ENCODE results near the gene RIMKLA. TPM values are rescaled to one million over a fixed set of nuclear protein-coding genes. Genes with fewer than 3 reads are reported as not detected.
A peak's percentile ranks its signal among the peaks of the same experiment; 100 is the strongest.

The RIMKLA gene
- total and polyA plus RNA-seq, 2 of the 13 experiments (the other 11 are each of a cell fraction or from before 2014, with no cell fraction given), result 2.5 to 3.8 TPM

DNA sequence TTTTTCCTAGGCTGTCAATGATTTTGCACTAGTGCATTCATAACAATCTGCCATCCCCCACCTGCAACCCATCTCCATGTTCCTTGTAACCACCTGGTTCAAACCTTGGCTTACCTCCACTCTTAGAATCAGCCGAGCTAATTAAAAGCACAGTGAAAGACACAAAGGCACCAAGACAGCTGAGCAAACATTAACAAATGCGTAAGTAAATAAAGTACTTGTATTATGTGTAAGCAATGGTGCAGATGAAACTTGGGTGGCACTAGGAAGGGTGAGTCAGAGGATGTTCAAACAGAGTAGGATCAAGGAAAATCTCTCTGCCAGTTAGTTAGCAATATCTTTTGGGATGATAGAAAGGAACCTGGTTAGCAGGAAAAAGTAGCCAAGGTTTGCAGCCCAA, 40.5 kb upstream of the RIMKLA start (continued):
- TF ChIP-seq ZBTB20 (CRISPR knock-in tag; IDR thresholded peaks at IDR 0.05; ENCODE audit: borderline replicate concordance, low read depth), result peak; percentile 54; the same call in 1 of the 2 replicates
- peak; percentile 52; the same call in 1 of the 2 replicates for TF ChIP-seq PHF21A (CRISPR knock-in tag; IDR thresholded peaks at IDR 0.05)
- TF ChIP-seq FOSL1 (CRISPR knock-in tag; IDR thresholded peaks at IDR 0.05; ENCODE audit: borderline replicate concordance), result peak; percentile 81
- TF ChIP-seq NFKBIZ (CRISPR knock-in tag; IDR thresholded peaks at IDR 0.05), result 0 out of 2 replicates have a peak, but pooled peaks have one; percentile 37
- peak; percentile 87; the same call in 1 of the 2 replicates for TF ChIP-seq TBX3 (IDR thresholded peaks at IDR 0.05; ENCODE audit: borderline replicate concordance)
- TF ChIP-seq JUN (CRISPR knock-in tag; IDR thresholded peaks at IDR 0.05), result peak; percentile 71; the same call in 1 of the 2 replicates
- TF ChIP-seq FOXK1 (CRISPR knock-in tag; IDR thresholded peaks at IDR 0.05; ENCODE audit: borderline replicate concordance, low read depth), result peak; percentile 66; the same call in 1 of the 2 replicates
- peak in 1 of 2 experiments; percentile 81; a peak in 2 of 4 replicates for TF ChIP-seq EP300 (IDR thresholded peaks at IDR 0.05; ENCODE audit: low read depth in 2 of 2, low read length in 2 of 2)
- peak; percentile 69; the same call in 1 of the 2 replicates for TF ChIP-seq EP300 (CRISPR knock-in tag; IDR thresholded peaks at IDR 0.05; ENCODE audit: borderline replicate concordance)
- TF ChIP-seq SIN3A (IDR thresholded peaks at IDR 0.05; ENCODE audit: borderline replicate concordance, low read depth, low read length), result no peak
- TF ChIP-seq, protein P1, sequence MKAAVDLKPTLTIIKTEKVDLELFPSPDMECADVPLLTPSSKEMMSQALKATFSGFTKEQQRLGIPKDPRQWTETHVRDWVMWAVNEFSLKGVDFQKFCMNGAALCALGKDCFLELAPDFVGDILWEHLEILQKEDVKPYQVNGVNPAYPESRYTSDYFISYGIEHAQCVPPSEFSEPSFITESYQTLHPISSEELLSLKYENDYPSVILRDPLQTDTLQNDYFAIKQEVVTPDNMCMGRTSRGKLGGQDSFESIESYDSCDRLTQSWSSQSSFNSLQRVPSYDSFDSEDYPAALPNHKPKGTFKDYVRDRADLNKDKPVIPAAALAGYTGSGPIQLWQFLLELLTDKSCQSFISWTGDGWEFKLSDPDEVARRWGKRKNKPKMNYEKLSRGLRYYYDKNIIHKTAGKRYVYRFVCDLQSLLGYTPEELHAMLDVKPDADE (CRISPR knock-in tag; IDR thresholded peaks at IDR 0.05), result no peak
- no peak for TF ChIP-seq HNRNPK (IDR thresholded peaks at IDR 0.05; ENCODE audit: low read depth, low read length, poor library complexity, severe bottlenecking)
- TF ChIP-seq, protein P2, sequence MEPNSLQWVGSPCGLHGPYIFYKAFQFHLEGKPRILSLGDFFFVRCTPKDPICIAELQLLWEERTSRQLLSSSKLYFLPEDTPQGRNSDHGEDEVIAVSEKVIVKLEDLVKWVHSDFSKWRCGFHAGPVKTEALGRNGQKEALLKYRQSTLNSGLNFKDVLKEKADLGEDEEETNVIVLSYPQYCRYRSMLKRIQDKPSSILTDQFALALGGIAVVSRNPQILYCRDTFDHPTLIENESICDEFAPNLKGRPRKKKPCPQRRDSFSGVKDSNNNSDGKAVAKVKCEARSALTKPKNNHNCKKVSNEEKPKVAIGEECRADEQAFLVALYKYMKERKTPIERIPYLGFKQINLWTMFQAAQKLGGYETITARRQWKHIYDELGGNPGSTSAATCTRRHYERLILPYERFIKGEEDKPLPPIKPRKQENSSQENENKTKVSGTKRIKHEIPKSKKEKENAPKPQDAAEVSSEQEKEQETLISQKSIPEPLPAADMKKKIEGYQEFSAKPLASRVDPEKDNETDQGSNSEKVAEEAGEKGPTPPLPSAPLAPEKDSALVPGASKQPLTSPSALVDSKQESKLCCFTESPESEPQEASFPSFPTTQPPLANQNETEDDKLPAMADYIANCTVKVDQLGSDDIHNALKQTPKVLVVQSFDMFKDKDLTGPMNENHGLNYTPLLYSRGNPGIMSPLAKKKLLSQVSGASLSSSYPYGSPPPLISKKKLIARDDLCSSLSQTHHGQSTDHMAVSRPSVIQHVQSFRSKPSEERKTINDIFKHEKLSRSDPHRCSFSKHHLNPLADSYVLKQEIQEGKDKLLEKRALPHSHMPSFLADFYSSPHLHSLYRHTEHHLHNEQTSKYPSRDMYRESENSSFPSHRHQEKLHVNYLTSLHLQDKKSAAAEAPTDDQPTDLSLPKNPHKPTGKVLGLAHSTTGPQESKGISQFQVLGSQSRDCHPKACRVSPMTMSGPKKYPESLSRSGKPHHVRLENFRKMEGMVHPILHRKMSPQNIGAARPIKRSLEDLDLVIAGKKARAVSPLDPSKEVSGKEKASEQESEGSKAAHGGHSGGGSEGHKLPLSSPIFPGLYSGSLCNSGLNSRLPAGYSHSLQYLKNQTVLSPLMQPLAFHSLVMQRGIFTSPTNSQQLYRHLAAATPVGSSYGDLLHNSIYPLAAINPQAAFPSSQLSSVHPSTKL (CRISPR knock-in tag; IDR thresholded peaks at IDR 0.05), result peak; percentile 96
- no peak for TF ChIP-seq SCMH1 (CRISPR knock-in tag; IDR thresholded peaks at IDR 0.05; ENCODE audit: borderline replicate concordance)
- TF ChIP-seq, protein P3, sequence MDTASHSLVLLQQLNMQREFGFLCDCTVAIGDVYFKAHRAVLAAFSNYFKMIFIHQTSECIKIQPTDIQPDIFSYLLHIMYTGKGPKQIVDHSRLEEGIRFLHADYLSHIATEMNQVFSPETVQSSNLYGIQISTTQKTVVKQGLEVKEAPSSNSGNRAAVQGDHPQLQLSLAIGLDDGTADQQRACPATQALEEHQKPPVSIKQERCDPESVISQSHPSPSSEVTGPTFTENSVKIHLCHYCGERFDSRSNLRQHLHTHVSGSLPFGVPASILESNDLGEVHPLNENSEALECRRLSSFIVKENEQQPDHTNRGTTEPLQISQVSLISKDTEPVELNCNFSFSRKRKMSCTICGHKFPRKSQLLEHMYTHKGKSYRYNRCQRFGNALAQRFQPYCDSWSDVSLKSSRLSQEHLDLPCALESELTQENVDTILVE (CRISPR knock-in tag; IDR thresholded peaks at IDR 0.05), result 0 out of 2 replicates have a peak, but pooled peaks have one; percentile 23
- TF ChIP-seq JUND (CRISPR knock-in tag; IDR thresholded peaks at IDR 0.05), result peak; percentile 80
- peak; percentile 67; the same call in 1 of the 2 replicates for TF ChIP-seq ZNF644 (CRISPR knock-in tag; IDR thresholded peaks at IDR 0.05; ENCODE audit: low read depth)
- TF ChIP-seq BCL6 (CRISPR knock-in tag; IDR thresholded peaks at IDR 0.05), result peak; percentile 65
- peak; percentile 25; the same call in 1 of the 2 replicates for TF ChIP-seq ZNF652 (CRISPR knock-in tag; IDR thresholded peaks at IDR 0.05; ENCODE audit: borderline replicate concordance, low read depth)
- TF ChIP-seq, protein P4, sequence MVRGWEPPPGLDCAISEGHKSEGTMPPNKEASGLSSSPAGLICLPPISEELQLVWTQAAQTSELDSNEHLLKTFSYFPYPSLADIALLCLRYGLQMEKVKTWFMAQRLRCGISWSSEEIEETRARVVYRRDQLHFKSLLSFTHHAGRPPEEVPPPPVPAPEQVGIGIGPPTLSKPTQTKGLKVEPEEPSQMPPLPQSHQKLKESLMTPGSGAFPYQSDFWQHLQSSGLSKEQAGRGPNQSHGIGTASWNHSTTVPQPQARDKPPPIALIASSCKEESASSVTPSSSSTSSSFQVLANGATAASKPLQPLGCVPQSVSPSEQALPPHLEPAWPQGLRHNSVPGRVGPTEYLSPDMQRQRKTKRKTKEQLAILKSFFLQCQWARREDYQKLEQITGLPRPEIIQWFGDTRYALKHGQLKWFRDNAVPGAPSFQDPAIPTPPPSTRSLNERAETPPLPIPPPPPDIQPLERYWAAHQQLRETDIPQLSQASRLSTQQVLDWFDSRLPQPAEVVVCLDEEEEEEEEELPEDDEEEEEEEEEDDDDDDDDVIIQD (CRISPR knock-in tag; IDR thresholded peaks at IDR 0.05; ENCODE audit: low read depth), result peak; percentile 49; the same call in 1 of the 2 replicates
- TF ChIP-seq AKAP8 (CRISPR knock-in tag; IDR thresholded peaks at IDR 0.05), result no peak
- no peak for TF ChIP-seq CREB1 (IDR thresholded peaks at IDR 0.05)
- peak; percentile 83 for TF ChIP-seq CREB1 (CRISPR knock-in tag; IDR thresholded peaks at IDR 0.05)
- no peak for TF ChIP-seq ZNF569 (CRISPR knock-in tag; IDR thresholded peaks at IDR 0.05; ENCODE audit: borderline replicate concordance)

Data from HepG2 (cell line).